Gastroesophageal sphincter (tissue), 4 donors: Measurements from ENCODE around the gene DTL. TPM values are rescaled to one million over a fixed set of nuclear protein-coding genes. Genes with fewer than 3 reads are reported as not detected.
"Not testable (repeated sequence)": the region's sequence is repeated elsewhere in the genome, so short reads cannot be mapped to it uniquely, and the experiment has no call there.

ENCODE experiments used
- ATAC-seq: fragments of 150-250 bp; one replicate; pipeline ENCODE4 v1.9.1; 2016; ENCODE audit warnings: mild to moderate bottlenecking, moderate library complexity
- H3K27ac ChIP-seq, 4 donors: fragments of 200-600 bp; sonication (generic) in 3 of 4; 1 replicate in 3 of 4; 2 replicates in 1 of 4; pipeline ENCODE4 v1.5.1; 2016 to 2019
- H3K27me3 ChIP-seq: fragments of 200-600 bp; sonication (generic); one replicate; pipeline ENCODE4 v1.5.1; 2019
- H3K36me3 ChIP-seq, 2 donors: fragments of 200-600 bp; sonication (generic); one replicate each; pipeline ENCODE4 v1.5.1; 2019; ENCODE audit warnings: control low read depth in 1 of 2
- H3K4me1 ChIP-seq, 3 donors: fragments of 200-600 bp; sonication (generic); 1 replicate in 2 of 3; 2 replicates in 1 of 3; pipeline ENCODE4 v1.5.1; 2016 to 2019; ENCODE audit warnings: control low read depth in 2 of 3
- H3K4me3 ChIP-seq, 2 donors: fragments of 200-600 bp; sonication (generic); one replicate each; pipeline ENCODE4 v1.5.1; 2019; ENCODE audit warnings: mild to moderate bottlenecking in 1 of 2, moderate library complexity in 1 of 2
- H3K9me3 ChIP-seq, 3 donors: fragments of 200-600 bp; sonication (generic); one replicate each; pipeline ENCODE4 v1.5.1; 2017 to 2019; ENCODE audit warnings: control low read depth in 2 of 3
- CTCF ChIP-seq, 4 experiments: fragments of 200-600 bp in 2 of 4; fragments of 450-650 bp in 2 of 4; sonication (generic) in 1 of 4; IDR thresholded peaks; one replicate each; pipeline ENCODE4 v1.5.1; 2017 to 2019; ENCODE audit warnings: antibody characterized with exemption in 4 of 4, mild to moderate bottlenecking in 2 of 4, moderate library complexity in 2 of 4
- EP300 ChIP-seq: sonication (generic); formaldehyde crosslinking; IDR thresholded peaks from one replicate; pipeline ENCODE4 v1.6.1; 2017; ENCODE audit warnings: antibody characterized with exemption, mild to moderate bottlenecking
- POLR2A ChIP-seq, 2 donors: fragments of 450-650 bp; IDR thresholded peaks; one replicate each; pipeline ENCODE4 v1.6.1; 2017; ENCODE audit warnings: antibody characterized with exemption in 2 of 2, mild to moderate bottlenecking in 2 of 2, moderate library complexity in 1 of 2
- POLR2AphosphoS5 ChIP-seq: sonication (generic); formaldehyde crosslinking; IDR thresholded peaks from one replicate; pipeline ENCODE4 v1.6.1; 2017; ENCODE audit warnings: antibody characterized with exemption
- WGBS, 2 donors: methylation state at CpG; one replicate each; pipeline ENCODE4 v1.1.5; 2018; ENCODE audit warnings: low coverage in 1 of 2; 5-methylcytosine and 5-hydroxymethylcytosine counted together
- total RNA-seq, 4 donors: library from RNA; depleted of rRNA; stranded (reverse); fragments of >200 nt; gene quantifications; one replicate each; pipeline ENCODE4 v1.1.0, GENCODE V29; 2016

DTL gene
- total RNA-seq, 4 donors from 2014 or later, result 0.08 to 1.6 (median 0.54) TPM; not detected in 1

DNA sequence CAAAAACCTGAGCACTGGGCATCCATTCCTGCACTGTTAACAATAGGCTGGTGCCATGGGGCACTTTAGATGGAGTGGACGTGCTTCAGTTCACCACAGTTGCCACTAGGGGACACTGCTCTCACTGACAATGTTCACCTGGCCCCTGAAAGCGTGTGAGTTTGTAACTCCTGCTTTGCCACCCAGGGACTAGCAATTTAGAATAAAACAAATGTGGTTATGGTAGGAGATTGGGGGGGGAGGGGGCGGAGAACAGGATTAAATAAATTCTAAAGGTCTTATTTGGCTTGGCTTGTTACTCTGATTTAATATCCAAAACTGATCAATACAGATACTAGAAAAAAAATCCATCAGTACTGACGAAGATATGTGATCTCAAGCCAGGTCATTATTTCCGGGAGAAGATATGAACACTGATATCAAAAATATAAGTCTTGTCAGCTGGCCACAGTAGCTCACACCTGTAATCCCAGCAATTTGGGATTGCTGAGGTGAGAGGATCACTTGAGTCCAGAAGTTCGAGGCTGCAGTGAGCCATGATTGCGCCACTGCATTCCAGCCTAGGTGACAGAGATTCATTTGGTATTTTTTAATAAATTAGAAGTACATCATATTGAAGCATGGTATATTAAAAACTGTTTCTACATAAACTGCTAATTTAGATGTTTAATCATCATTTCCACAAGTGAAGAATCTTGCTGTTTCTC lies 23.4 kb upstream of the DTL start:
- no peak overlapping the region for H3K27ac ChIP-seq
- H3K4me3 ChIP-seq, result no peak overlapping the region
- TF ChIP-seq EP300, result no peak
- TF ChIP-seq POLR2A (IDR thresholded peaks at IDR 0.05), result no peak
- peak; percentile 83 to 92 (median 90) for TF ChIP-seq CTCF (IDR thresholded peaks at IDR 0.05)
- TF ChIP-seq POLR2AphosphoS5, result no peak
- WGBS, 2 donors, result 46 to 47% methylated on average over 7 of the region's 7 CpGs
- peaks cover 0 to 15% of the 10 kb centered on the region in 2 donors for H3K36me3 ChIP-seq
- ATAC-seq, result peak; percentile 89
- H3K27me3 ChIP-seq, result no peaks in the 10 kb centered on the region
- peaks cover 0 to 4% (median 0%) of the 10 kb centered on the region in 3 donors for H3K4me1 ChIP-seq
- no peaks in the 10 kb centered on the region for H3K9me3 ChIP-seq

DNA sequence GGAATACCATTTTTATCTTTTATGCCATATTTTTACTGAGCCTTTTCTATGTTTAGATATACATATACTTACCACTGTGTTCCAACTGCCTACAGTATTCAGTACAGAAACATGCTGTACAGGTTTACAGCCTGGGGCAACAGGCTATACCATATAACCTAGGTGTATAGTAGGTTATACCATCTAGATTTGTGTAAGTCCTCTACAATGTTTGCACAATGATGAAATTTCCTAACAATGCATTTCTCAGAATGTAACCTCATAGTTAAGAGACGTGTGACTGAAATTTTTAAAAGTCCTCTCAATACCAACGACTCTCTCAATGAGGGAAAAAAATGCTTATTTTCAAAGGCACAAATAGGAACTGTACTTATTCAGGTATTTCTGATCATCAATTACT lies 21.9 kb upstream of the DTL start:
- no peaks in the 10 kb centered on the region for H3K9me3 ChIP-seq
- H3K4me1 ChIP-seq, result peaks cover 0 to 4% (median 0%) of the 10 kb centered on the region in 3 donors
- no peaks in the 10 kb centered on the region for H3K27me3 ChIP-seq
- no peak for ATAC-seq
- no peak overlapping the region for H3K4me3 ChIP-seq
- peaks cover 0 to 14% of the 10 kb centered on the region in 2 donors for H3K36me3 ChIP-seq
- H3K27ac ChIP-seq, result no peak overlapping the region
- WGBS, 2 donors, result 88 to 100% methylated on average over 2 of the region's 2 CpGs
- TF ChIP-seq POLR2A (IDR thresholded peaks at IDR 0.05) (no peak), POLR2AphosphoS5 (no peak), CTCF (IDR thresholded peaks at IDR 0.05) (no peak), EP300 (no peak)

DNA sequence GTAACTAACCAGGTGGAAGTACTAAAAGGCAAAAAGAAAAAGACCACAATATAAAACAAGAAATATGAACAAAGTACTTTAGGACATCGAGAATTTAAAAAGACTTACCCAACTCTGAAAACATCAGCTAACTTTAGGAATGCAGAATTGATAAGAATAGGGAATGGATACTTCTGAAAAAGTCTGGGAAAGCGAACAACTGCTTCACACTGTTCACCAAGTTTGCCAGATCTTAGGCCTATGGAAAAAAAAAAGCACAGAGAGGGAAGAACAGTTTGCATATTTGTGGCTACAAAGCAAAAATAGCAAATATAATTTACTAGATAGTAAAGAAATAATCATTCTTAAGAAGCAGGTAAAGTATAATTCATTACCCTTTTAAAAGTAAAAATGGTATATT lies 14.6 kb upstream of the DTL start:
- Histone ChIP-seq H3K27ac (no peak overlapping the region), H3K4me3 (no peak overlapping the region), H3K27me3 (no peaks in the 10 kb centered on the region), H3K36me3 (peaks cover 0 to 21% of the 10 kb centered on the region in 2 donors), H3K9me3 (no peaks in the 10 kb centered on the region), H3K4me1 (no peaks in the 10 kb centered on the region)
- WGBS, 2 donors, result 79 to 100% methylated on average over 2 of the region's 2 CpGs
- TF ChIP-seq CTCF (IDR thresholded peaks at IDR 0.05) (no peak), POLR2A (IDR thresholded peaks at IDR 0.05) (no peak), POLR2AphosphoS5 (no peak), EP300 (no peak)
- no peak for ATAC-seq

DNA sequence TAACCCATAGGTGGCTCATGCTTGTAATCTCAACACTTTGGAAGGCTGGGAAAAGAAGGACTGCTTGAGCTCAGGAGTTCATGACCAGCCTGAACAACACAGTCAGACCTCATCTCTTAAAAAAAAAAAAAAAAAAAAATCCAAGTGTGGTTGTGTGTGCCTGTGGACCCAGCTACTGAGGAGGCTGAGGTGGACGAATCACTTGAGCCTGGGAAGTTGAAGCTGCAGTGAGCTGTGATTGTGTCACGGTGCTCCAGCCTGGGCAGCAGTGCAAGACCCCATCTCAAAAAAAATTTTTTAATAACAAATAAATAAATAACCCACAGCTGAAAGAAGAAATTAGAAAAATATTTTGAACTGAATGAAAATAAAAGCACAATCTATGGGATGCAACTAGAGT lies 14.0 kb upstream of the DTL start:
- no peak overlapping the region for H3K4me3 ChIP-seq
- WGBS, 2 donors, result 80 to 96% methylated on average over 2 of the region's 2 CpGs
- H3K27ac ChIP-seq, result no peak overlapping the region
- no peaks in the 10 kb centered on the region for H3K4me1 ChIP-seq
- no peaks in the 10 kb centered on the region for H3K27me3 ChIP-seq
- ATAC-seq, result no peak
- no peaks in the 10 kb centered on the region for H3K9me3 ChIP-seq
- H3K36me3 ChIP-seq, result peaks cover 0 to 17% of the 10 kb centered on the region in 2 donors
- TF ChIP-seq POLR2A (IDR thresholded peaks at IDR 0.05) (no peak), CTCF (IDR thresholded peaks at IDR 0.05) (no peak), EP300 (no peak), POLR2AphosphoS5 (no peak)

GRCh38 chr1:212022908-212023307 lies 12.6 kb upstream of the DTL start:
- H3K4me1 ChIP-seq, ATAC-seq, H3K9me3 ChIP-seq, H3K27me3 ChIP-seq, H3K27ac ChIP-seq, H3K4me3 ChIP-seq: not testable (repeated sequence)
- H3K36me3 ChIP-seq, result peaks cover 0 to 14% of the 10 kb centered on the region in 2 donors
